PC-3 (cell line): Measurements from ENCODE around the gene TIAM2.

ENCODE experiments used
- EZH2 ChIP-seq: fragments of 300-600 bp; sonication (generic); IDR thresholded peaks from one replicate; pipeline ENCODE4 v1.6.1; 2017; ENCODE audit warnings: antibody characterized with exemption, mild to moderate bottlenecking, low read length; ENCODE audit not compliant: unreplicated experiment
- TF ChIP-seq, protein P1 (sequence below): fragments of 300-600 bp; sonication (generic); conservative IDR thresholded peaks from 2 replicates; pipeline ENCODE4 v1.5.1; 2017; ENCODE audit warnings: antibody characterized with exemption, low read depth, mild to moderate bottlenecking, low read length

DNA sequence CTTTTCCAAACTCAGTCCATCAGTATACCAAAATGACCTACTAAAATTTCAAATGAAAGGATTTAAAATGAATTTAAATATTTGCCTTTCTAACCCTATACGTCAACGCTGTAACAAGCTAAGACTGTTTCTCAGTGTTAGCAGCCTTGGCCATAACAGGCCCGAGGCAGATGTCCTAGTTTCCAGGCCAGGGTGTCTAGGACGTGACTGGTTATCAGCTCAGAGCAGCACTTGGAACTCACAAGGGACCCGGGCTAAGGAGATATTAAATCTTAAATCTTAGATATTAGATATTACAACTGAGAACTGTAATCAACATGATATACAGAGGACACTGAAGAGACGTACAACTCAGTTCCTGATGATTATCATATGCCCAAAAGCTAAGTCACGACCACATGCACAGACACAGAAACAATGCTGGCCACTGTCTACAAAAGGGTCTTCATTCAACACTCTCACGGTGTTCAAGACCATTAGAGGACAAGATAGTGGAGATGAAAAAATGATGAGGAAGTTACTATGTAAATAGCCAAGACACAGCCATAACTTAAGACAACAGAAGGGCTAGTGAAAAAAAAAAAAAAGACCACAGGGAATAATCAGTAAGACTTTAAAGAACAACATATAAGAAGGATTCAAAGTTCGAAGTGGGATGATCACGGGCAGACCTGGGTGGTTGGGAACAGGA lies 268.4 kb downstream of the TIAM2 start, which contains the start of gene CLDN20:
- TF ChIP-seq, protein P1, sequence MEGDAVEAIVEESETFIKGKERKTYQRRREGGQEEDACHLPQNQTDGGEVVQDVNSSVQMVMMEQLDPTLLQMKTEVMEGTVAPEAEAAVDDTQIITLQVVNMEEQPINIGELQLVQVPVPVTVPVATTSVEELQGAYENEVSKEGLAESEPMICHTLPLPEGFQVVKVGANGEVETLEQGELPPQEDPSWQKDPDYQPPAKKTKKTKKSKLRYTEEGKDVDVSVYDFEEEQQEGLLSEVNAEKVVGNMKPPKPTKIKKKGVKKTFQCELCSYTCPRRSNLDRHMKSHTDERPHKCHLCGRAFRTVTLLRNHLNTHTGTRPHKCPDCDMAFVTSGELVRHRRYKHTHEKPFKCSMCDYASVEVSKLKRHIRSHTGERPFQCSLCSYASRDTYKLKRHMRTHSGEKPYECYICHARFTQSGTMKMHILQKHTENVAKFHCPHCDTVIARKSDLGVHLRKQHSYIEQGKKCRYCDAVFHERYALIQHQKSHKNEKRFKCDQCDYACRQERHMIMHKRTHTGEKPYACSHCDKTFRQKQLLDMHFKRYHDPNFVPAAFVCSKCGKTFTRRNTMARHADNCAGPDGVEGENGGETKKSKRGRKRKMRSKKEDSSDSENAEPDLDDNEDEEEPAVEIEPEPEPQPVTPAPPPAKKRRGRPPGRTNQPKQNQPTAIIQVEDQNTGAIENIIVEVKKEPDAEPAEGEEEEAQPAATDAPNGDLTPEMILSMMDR = no peak
- TF ChIP-seq EZH2 = no peak
